ENCODE measurements around the gene PLK5.

Gene PLK5

DNA sequence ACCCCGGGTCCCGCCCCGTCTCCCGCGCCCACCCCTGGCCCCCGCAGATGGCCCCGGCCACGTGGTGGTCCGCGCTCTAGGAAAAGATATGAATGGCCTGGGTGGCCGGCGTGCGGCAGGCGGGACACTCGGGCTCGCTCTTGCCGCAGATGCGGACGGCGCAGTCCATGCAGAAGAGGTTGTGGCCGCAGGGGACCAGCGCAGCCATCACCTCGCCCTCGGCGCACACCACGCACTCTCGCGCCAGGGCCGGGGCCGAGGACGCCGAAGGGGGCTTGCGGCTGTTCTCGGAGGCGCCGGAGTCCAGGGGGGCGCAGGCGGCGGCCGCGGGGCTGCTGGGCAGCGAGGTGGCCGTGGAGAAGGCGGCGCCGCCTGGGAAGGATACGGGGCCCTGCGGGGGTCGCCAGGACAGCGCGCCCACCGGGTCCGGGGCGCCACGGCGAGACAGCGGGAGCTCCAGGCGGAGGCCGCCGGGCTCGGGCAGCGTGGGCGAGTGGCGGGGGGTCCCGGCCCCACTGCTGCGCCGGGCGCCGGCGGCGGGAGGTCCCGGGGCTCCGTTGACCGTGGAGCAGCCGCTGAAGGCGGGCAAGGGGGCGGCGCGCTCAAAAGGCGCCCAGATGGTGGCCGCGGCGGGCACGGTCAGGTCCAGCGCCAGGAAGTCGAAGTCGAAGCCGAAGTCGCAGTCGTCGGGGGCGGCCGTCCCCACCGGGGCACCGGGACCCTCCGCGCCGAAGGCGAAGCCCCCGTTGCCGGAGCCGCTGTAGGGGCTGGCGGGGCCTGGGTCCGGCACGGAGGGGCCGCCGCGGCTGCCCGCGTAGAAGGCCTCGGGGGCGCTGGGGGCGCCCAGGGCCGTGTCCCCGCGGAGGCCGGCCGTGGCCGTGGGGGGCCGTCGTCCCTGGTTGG is 31.9 kb downstream of the PLK5 start:
- DNase-seq (ENCODE audit: low read depth, low spot score) = no peak

DNA sequence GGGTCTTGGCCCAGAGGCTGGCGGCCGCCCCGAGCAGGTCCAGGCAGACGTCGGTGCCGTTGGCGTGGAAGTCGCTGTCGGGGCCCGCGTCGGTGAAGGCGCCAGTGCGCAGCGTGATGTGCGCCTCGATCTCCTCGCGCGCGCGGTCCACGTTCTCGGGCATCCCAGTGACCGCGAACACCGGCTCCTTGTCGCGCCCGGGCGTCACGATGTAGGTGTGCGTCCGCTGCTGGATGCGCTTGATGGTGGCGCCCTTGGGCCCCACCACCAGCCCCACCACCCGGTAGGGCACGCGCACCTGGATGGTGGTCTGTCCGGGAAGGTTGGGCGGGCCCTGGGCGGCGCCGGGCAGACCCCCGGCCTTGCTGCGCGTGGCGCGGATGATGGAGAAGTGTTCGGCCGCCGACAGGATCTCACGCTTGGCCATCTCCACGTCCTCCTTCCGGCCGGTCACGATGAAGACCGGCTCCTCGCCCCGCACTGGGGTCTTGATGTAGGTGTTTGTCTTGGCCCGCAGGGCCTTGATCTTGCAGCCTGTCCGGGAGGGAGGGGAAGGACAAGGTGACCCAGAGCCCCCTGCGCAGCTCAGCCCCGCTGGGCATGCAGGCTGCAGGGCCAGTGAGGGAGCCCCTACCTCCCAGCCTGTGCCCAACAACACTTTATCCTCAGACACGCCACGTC is 32.7 kb downstream of the PLK5 start:
- DNase-seq (ENCODE audit: low read depth, low spot score) = no peak

DNA sequence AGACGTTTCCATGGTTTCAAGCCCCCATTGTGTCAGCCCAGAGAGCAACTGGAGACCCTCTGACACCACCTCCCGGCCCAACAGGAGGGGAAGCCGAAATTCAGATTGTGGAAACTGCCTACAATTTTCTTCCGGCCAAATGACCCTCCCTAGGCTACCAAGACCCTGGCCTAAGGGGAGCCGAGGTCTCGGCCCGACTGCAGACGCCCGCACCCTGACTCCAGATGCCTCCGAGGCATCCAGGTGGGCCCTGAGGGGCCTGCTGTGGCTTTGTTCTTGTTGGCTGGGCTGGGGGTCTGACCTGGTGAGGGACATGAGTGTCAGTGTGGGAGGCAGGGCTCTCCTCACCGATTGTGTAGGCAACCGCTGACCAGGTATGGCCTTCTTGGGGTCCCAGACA is 34.7 kb downstream of the PLK5 start:
- DNase-seq (ENCODE audit: low read depth, low spot score) = no peak

DNA sequence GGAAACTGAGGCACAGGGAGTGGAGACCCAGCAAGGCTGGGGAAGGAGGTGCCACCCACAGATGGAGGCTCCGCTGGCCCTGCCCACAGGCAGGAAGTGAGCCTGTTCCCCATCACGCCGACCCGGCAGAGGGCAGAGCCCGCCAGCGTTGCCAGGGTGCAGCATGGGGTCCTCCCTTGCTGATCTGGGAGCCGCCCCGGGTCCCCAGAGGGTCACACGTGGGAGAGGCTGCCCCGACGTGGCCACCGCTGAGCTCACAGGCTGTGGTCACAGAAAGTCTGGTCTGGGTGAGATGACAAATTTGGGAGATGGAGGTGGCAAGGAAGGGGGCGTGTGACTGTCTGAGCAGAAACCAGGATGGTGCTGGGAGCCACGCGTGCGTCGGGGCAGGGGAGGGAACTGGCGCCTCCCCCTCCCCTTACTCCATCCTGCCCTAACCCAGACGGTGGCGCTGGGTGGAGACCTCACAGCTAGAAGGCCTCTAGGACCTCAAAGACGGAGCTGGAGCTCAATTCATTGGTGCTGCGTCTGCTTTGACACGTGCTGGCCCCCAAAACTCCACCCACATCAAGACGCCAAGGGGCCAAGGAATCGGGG is 36.5 kb downstream of the PLK5 start:
- no peak for DNase-seq (ENCODE audit: low read depth, low spot score)

DNA sequence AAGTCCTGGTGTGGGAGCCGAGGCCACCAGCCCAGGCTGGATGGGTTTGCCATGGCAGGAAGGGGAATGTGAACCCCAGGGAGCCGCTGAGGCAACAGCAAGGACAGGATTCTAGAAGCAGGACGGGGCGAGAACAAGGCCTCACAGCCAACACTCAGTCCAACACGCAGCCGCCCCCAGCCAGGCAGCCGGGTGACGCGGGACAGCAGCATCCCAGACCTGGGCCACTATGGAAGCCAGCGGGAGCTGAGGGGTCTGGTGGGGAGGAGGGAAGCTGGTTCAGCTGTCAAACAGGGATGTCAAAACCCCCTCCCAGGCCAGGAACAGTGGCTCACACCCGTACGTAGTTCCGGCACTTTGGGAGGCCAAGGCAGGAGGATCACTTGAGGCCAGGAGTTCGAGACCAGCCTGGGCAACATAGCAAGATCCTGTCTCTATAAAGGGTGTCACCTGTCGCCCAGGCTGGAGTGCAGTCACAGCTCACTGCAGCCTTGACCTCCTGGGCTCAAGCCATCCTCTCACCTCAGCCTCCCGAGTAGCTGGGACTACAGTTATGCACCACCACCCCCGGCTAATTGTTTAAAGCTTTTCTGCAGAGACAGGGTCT is 37.5 kb downstream of the PLK5 start:
- peak; percentile 32 for DNase-seq (ENCODE audit: low read depth, low spot score)

DNA sequence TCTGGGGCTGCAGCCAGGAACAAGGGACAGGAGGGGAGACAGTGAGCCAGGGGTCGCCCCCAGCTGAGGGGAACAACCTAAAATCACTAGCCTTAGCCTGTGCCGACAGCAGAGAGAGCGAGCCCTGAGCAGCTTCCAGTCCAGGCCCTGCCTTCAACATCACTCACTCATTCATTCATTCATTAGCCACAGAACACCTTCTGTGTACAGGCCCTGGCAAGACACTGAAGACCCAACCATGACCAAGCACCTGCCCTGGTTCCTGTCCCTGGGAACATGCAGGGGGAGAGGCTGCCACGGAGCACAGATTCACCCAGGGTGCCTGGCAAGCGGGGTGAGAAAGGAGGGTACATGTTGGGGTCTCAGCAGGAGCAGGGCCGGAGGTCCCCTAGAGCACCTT is 39.4 kb downstream of the PLK5 start:
- no peak for DNase-seq (ENCODE audit: low read depth, low spot score)

DNA sequence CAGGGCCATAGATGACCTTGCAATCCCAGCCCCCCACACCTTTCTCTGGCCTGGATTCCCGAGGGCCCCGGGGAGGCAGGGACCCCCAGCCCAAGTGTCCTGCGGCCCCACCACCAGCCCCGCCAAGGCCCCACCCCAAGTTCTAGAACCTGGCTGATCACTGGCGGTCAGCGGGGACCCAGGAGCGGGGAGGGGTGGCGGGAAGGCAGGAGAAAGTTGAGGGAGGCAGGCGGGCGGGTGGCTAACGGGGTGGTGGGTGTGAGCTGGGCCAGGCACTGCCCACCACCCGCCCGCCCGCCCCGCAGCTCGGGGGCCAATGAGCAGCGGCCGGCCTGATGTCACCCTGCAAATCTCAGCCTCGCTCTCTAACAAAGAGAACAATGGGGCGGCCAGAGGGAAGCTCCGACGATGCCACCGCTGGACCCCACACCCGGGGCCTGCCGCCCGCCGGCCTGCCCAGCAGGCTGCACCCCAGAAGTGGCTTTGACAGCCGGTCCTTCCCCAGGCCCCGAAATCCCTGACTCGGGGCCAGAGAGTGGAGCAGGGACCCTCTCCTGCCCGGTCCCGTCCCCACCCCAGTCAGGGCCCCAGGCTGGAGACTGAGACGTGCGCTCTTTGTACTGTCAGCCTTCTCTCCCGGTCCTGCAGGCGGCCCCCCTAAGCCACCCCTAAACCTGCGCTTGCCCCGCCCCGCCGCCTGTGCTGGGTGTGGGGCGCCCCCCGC is 42.7 kb downstream of the PLK5 start:
- DNase-seq (ENCODE audit: low read depth, low spot score) = peak; percentile 94

DNA sequence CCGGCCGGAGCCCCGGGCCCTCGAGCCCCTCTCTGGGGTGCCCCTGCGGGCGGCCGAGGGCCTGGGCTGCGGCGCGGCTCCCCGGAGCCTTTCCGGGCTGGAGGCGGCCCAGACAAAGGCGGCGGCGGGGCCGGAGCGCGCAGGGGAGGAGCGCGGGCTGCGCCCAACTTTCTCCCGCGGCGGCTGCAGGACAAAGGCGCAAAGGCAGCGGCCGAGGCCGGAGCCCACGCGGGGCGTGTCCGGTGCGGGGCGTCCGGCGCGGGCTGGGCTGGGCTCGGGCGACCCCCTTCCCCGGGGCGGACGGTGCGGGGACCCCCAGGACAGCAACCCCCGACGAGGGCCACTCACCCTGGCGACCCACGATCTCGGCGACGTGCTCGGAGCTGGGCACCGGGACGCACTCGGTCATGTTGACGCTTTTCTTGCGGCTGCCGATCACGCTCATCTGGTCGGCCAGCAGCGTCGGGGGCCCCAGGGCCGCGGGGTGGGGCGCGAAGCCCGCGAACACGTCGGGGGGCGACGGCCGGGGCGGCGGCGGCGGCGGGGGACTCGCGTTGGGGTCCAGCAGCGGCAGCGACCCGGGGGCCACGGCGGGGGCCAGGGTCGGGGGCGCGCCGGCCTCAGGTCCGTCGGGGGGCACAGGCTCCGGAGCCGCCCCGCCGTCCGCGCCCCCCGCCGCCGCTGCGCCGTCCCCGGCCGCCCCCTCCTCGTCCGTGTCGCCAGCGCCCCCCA is 43.4 kb downstream of the PLK5 start:
- DNase-seq (ENCODE audit: low read depth, low spot score) = peak; percentile 70

DNA sequence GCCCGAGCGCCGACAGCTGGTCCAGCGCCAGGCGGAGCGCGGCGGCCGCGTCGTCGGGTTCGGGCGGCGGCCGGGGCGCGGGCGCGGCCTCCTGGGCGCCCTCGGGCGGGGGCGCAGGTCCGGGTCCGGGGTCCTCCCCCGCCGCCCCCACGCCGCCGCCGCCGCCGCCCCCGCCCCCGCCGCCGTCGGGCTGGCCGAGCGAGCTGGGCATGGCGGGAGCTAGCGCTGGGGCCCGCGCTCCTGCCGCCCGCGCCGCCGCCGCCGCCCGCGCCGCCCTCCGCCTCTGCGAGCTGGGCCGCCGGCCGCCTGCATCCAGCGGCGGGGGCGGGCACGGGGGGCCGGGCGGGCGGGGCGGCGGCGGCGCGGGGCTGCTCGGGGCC is 44.0 kb downstream of the PLK5 start:
- DNase-seq (ENCODE audit: low read depth, low spot score) = peak; percentile 37

DNA sequence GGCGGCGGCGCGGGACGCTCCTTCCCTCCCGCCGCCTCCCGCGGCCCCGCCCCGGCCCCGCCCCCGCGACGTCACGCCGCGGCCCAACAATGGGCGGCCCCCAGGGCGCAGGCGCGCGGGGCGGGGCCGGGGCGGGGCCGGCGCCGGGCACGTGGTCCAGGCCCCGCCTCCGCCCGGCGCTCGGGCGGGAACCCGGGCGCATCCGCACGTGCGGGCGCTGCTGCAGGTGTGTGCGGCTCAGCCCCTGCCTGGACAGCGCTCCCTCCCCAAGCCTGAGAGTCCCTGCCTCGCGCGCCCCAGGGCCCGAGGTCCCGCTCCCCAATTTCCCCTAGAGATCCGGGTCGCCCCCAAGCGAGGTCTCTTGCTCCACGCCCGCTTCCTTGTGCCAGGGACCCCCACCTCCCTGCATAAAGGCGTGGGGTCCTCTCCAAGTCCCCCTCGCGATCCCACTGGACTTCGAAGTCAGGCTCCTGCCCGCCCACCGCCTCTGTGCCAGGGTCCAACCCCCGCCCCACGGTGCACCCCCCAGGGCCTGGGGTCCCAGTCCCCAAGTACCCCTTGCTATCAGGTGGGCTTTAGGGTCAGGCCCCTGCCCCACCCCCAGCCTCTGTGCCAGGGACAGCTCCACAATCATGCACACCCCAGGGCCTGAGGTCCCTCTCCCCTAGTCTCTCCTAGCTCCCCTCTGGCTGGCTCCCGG is 44.6 kb downstream of the PLK5 start, which contains the start of gene MEX3D:
MEX3D (minus strand) TSS at position 6 of the 700 bp plus-strand sequence. CDS start 267 bp downstream, outside the sequence.
- peak; percentile 94 for DNase-seq (ENCODE audit: low read depth, low spot score)

DNA sequence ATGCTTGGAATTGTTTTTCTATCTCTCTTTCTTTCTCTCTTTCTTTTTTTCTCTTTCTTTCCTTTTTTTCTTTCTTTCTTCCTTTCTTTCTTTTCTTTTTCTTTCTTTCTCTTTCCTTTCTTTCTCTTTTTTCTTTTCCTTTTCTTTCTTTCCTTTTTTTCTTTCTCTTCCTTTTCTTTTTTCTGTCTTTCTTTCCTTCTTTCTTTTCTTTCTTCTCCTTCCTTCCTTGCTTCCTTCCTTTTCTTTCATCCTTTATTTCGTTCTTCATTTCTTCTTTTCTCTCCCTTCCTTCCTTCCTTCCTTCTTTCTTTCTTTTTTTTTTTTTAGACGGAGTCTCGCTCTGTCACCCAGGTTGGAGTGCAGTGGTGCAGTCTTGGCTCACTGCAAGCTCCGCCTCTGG is 46.1 kb downstream of the PLK5 start:
- DNase-seq (ENCODE audit: low read depth, low spot score) = no peak

DNA sequence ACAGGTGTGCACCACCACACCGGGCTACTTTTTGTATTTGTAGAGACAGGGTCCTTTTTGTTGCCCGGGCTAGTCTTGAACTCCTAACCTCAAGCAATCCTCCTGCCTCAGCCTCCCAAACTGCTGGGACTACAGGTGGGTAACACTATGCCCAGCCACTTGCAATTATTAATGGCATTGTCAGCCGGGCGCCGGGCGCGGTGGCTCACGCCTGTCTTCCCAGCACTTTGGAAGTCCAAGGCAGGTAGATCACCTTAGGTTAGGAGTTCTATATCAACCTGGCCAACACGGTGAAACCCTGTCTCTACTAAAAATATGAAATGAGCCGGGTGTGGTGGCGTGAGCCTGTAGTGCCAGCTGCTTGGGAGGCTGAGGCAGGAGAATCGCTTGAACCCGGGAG is 47.0 kb downstream of the PLK5 start:
- DNase-seq (ENCODE audit: low read depth, low spot score) = no peak

DNA sequence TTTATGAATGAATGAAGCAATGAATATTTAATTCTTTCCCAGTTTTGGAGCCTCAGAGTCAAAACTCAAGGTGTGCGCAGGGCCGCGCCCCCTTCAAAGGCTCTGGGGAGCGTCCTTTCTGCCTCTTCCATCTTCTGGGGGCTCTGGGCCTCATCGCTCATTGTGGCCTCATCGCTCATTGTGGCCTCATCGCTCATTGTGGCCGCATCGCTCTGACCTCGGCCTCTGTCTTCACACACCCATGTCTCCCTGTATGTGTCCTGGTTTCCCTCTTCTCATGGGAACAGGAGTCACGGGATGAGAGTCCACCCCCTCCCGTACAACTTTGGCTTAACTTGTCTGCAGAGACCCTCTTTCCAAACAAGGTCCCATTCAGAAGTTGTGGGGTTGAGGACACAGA is 47.5 kb downstream of the PLK5 start:
- no peak for DNase-seq (ENCODE audit: low read depth, low spot score)

DNA sequence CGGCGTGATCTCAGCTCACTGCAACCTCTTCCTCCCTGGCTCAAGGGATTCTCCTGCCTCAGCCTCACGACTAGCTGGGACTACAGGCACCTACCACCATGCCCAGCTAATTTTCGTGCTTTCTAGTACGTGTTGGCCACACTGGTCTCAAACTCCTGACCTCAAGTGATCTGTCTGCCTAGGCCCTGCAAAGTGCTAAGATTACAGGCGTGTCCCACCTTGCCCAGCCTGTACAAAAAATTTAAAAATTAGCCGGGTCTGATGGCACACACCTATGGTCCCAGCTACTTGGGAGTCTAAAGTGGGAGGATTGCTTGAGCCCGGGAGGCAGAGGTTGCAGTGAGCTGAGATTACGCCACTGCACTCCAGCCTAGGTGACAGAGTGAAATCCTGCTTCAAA is 48.9 kb downstream of the PLK5 start:
- no peak for DNase-seq (ENCODE audit: low read depth, low spot score)

DNA sequence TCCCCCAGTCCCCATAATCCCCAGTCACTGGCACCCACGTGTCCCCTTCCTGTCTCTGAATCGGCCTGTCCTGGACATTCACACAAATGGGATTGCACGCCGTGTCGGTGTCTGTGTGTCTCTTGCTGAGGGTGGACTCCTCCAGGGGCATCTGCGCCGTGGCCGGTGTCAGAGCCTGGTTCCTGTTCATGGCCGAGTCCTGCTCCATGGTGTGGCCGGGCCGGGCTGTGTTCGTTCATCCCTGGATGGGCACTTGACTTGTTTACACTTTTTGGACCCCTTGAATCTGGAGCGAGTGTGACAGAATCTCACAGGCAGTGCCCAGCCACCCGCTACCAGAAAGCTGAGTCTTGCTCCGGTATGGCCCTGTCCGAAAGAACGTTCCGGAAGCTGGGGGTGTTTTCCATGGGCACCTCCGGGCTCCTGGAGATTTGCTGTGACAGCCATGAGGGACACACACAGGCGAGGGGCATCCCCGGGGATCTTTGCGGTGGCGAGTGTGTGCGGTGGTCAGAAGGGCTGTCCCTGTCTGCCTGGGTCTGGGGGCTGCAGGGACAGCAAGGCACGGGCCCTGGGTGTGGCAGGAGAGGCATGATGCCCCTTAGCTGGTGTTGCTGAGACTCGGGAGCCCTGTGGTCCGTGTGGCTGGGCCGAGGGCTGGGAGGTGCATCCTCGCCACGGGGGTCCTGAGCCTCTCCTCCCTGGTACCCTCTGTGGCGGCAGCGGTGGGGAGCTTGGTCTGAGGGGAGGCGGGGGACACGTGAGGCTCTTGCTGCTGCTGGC is 50.7 kb downstream of the PLK5 start:
- DNase-seq (ENCODE audit: low read depth, low spot score) = no peak

DNA sequence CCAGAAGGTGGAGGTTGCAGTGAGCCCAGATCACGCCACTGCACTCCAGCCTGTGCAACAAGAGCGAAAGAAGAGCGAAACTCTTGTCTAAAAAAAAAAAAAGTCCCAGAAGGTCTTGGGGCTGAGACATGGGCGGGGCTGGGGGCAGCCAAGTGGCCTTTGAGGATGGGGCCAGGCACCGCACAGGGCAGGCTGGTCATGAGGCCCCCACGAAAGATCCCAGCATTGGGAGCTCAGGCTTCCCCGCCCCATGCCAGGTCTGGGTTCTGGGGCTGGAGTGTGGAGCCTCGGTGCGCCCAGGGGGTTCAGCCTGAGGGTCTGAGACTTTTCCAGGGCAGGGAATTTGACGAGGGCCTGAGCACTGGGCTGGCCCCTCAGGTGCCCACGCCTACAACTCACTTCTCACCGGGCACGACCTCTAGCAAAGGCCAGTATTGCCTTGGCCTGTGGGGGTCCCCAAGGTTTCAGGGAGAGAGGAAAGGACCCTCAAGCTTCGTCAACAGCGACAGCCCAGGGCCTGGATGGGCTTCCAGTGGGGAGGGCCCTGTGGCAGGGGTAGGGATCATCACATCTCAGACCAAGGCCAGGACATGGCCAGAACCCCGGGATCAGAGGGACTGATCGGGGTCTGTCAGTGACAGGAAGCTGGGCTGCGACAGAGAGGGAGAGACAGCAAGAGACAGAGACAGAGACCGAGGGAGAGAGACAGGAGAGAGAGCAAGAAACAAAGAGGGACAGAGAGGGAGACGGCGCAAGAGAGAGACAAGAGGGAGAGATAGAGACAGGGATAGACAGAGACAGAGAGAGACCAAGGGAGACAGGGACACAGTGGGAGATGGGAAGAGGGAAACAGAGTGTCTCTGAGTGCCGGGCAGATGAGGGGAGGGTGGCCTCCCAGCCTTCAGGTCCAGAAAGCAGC is 51.7 kb downstream of the PLK5 start:
- DNase-seq (ENCODE audit: low read depth, low spot score) = no peak

DNA sequence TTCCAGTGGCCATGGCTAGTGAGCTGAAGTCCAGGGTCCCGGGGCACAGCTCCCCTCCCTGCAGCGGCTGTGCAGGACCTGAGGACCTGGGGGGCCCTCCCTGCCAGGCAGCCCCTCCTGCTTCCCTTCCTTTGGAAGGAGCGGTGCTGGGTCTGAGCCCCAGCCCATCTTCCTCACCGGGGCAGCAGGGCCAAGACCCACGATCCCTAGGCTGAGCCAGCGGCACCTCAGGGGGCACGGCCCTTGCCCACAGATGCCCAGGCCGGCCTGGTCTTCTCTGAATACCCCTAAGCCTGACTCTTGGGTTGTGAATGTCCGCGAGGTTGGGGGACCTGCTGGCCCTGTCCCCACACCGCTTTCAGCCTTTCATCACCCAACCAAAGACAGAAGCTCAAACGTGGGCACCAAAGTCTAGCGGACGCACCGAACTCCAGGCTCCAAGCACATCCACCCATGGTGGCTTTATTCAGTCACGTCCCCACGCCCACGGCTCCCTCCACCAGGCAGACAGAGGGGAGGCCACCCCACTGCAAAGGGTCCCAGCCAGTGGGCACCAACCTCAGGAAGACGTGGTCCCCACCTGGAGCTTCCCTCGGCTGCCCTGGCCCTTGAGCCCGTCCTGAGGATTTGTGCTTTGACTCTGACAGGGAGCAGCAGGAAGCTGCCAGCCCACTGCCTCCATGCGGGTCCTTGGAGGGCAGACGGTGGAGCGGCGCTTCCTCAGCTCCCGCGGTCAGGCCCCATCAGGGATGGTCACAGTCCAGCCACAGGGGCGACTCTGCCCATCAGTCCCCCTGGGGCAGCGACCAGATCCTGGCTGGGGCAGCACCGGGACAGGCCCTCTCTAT is 52.6 kb downstream of the PLK5 start:
- no peak for DNase-seq (ENCODE audit: low read depth, low spot score)
